Measurements from ENCODE around the gene SEPTIN10.

SEPTIN10 gene

DNA sequence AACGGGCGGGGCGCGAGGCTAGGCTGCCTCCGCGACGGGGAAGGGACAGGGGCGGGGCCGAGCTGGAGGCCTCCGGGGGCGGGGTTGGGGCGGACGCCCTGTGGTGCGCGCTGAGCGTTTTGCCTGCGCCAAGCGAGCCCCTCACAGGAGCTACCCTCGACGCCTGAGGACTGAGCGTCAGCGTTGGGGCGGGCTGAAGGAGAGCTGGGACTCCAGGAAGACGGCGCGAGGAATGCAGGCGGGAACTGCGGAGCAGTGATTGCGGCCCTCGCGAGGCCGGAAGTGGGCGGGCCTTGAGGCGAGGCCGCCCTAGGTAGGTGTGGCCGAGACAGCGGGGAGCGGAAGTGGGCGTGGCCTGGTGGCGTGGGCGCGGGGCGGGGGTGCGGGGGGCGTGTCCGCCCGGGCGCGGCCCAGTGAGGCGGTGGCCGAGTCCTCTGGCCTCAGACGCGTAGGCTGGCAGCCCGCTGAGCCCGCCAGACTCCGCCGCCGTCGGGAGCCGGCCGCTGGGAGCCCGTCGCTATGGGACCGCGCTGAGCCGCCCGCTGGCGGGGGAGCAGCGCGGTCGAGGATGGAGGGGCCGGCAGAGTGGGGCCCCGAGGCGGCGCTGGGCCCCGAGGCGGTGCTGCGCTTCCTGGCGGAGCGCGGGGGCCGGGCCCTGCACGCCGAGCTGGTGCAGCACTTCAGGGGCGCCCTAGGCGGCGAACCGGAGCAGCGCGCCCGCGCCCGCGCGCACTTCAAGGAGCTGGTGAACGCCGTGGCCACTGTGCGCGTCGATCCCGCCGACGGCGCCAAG lies at the start of gene SEPTIN10, which contains the start of gene SOWAHC:
SEPTIN10 (minus strand) TSS at position 45 of the 793 bp plus-strand sequence. CDS start 139 bp downstream, outside the sequence.
SOWAHC (plus strand) TSS at position 443 of the 793 bp plus-strand sequence; CDS start at position 569, 126 bp downstream.
- Histone ChIP-seq H3K4me2 (peak within 1 kb of the TSS; percentile 81), H3K4me3 (IDR thresholded peaks at IDR 0.05; ENCODE audit: insufficient read depth, low read depth, low read length) (peak within 1 kb of the TSS; percentile 49), H3K9ac (peak within 1 kb of the TSS; percentile 72), H4K20me1 (ENCODE audit: insufficient read depth) (no peaks in the 10 kb centered on the region), H3K79me2 (ENCODE audit: insufficient read depth, low read depth) (peaks cover 19% of the 10 kb centered on the region; the same call in 1 of the 2 replicates), H3K27ac (peak within 1 kb of the TSS; percentile 69), H2AFZ (ENCODE audit: low read depth) (peak within 1 kb of the TSS; percentile 78), H3K4me1 (ENCODE audit: low read depth, poor library complexity, severe bottlenecking) (peaks cover 19% of the 10 kb centered on the region), H3K27me3 (ENCODE audit: insufficient read depth, low read depth) (no peaks in the 10 kb centered on the region), H3K36me3 (ENCODE audit: insufficient read depth) (no peaks in the 10 kb centered on the region)
- TF ChIP-seq, protein P1, sequence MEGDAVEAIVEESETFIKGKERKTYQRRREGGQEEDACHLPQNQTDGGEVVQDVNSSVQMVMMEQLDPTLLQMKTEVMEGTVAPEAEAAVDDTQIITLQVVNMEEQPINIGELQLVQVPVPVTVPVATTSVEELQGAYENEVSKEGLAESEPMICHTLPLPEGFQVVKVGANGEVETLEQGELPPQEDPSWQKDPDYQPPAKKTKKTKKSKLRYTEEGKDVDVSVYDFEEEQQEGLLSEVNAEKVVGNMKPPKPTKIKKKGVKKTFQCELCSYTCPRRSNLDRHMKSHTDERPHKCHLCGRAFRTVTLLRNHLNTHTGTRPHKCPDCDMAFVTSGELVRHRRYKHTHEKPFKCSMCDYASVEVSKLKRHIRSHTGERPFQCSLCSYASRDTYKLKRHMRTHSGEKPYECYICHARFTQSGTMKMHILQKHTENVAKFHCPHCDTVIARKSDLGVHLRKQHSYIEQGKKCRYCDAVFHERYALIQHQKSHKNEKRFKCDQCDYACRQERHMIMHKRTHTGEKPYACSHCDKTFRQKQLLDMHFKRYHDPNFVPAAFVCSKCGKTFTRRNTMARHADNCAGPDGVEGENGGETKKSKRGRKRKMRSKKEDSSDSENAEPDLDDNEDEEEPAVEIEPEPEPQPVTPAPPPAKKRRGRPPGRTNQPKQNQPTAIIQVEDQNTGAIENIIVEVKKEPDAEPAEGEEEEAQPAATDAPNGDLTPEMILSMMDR (conservative IDR thresholded peaks at IDR 0.05; ENCODE audit: low read depth, low read length) = no peak

DNA sequence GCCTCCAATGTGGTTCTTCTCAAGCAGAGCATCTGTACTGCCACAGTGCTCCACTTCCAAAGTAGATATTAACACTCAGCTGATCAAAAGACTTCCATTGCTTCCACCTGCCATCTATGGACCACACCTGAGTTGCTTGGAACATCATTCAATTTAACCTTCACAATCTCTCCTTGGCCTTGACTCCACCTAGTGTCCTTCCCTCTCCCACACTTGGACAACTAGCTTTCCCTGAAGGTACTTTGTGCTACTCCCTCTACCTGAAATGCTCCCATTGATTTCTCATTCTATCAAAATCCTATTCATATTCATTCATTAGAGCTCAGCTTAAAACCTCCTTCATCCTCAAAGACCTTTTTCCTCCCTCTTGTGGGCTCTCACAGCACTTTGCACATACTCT lies 49.1 kb upstream of the SEPTIN10 start:
- Histone ChIP-seq H4K20me1 (ENCODE audit: insufficient read depth) (no peaks in the 10 kb centered on the region), H3K4me3 (IDR thresholded peaks at IDR 0.05; ENCODE audit: insufficient read depth, low read depth, low read length) (no peak overlapping the region), H3K27ac (no peak overlapping the region), H3K79me2 (ENCODE audit: insufficient read depth, low read depth) (no peaks in the 10 kb centered on the region), H3K4me1 (ENCODE audit: low read depth, poor library complexity, severe bottlenecking) (no peaks in the 10 kb centered on the region), H3K9ac (no peak overlapping the region), H3K4me2 (no peak overlapping the region), H3K36me3 (ENCODE audit: insufficient read depth) (no peaks in the 10 kb centered on the region), H2AFZ (ENCODE audit: low read depth) (no peak overlapping the region), H3K27me3 (ENCODE audit: insufficient read depth, low read depth) (no peaks in the 10 kb centered on the region)
- TF ChIP-seq, protein P1 (conservative IDR thresholded peaks at IDR 0.05; ENCODE audit: low read depth, low read length) = no peak

DNA sequence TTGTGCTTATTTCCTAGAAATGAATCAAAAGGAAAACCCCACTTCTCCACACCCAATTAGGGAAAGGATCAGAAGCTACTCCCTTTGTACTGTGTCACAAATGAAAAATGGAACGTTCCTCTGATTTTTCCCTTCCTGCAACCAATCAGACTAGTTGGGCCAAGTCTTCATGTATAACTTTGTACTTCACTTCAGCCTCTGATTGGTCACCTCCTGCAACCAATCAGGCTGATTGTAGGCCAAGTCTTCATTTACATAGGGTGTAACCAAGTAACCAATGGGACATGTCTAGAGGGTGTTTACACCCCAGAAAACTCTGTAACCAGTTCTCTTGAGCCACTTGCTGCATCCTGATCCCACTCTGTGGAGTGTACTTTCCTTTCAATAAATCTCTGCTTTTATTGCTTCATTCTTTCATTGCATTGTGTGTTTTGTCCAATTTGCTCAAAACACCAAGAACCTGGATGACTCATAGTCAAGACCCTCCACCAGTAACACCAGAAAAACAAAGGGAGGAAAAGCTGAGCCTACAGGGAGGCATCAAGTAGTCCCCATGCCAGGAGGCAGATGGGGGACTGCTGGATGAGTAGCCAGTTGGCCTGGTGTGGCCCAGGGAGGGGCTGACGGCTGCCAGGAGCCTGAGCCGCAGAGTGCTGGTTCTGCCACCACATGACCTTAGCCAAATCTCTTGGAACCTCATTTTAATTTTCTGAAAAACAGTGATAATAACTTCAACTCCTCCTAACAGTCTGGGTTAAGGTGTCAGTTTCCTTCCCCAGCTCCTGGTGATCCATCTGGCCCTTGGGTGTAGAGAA lies 46.5 kb upstream of the SEPTIN10 start:
- Histone ChIP-seq H3K36me3 (ENCODE audit: insufficient read depth) (no peaks in the 10 kb centered on the region), H3K79me2 (ENCODE audit: insufficient read depth, low read depth) (no peaks in the 10 kb centered on the region), H3K27me3 (ENCODE audit: insufficient read depth, low read depth) (no peaks in the 10 kb centered on the region), H3K27ac (no peak overlapping the region), H2AFZ (ENCODE audit: low read depth) (no peak overlapping the region), H3K4me1 (ENCODE audit: low read depth, poor library complexity, severe bottlenecking) (no peaks in the 10 kb centered on the region), H3K4me3 (IDR thresholded peaks at IDR 0.05; ENCODE audit: insufficient read depth, low read depth, low read length) (no peak overlapping the region), H3K4me2 (no peak overlapping the region), H4K20me1 (ENCODE audit: insufficient read depth) (no peaks in the 10 kb centered on the region), H3K9ac (no peak overlapping the region)
- TF ChIP-seq, protein P1 (conservative IDR thresholded peaks at IDR 0.05; ENCODE audit: low read depth, low read length) = no peak

DNA sequence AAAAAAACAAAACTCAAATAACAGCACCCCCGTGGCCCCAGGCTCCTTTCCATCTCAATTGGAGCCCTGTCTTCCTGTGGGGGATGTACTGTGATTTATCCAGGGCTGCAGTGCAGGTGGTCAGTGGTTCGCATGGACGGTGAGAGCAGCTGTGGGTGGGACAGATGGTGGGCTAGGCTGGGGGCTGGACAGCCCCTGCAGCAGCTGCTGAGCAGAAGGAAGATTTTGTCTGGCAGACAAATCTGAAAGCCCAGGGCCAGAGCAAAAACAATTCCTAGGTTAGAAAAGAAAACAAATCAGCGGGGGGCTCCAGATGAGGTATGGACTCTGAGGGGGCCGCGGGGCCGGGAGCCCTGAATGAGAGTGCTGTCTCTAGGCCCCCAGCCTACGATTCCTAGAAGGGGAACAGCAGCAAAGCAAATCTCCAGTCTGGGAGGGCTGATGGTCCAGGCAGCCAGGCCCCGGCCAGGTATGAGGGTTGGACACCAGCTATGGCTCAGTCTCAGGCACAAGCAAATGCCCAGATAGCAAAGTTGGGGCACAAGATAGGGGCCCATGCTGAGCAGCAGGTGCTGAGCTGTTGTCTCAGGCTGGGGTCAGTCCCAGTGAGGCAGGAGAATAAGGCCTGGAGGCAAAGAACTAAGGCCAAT lies 45.8 kb upstream of the SEPTIN10 start:
- TF ChIP-seq, protein P1 (conservative IDR thresholded peaks at IDR 0.05; ENCODE audit: low read depth, low read length) = no peak
- Histone ChIP-seq H3K4me1 (ENCODE audit: low read depth, poor library complexity, severe bottlenecking) (no peaks in the 10 kb centered on the region), H3K9ac (no peak overlapping the region), H3K36me3 (ENCODE audit: insufficient read depth) (no peaks in the 10 kb centered on the region), H3K27ac (no peak overlapping the region), H3K4me2 (no peak overlapping the region), H2AFZ (ENCODE audit: low read depth) (no peak overlapping the region), H4K20me1 (ENCODE audit: insufficient read depth) (no peaks in the 10 kb centered on the region), H3K79me2 (ENCODE audit: insufficient read depth, low read depth) (no peaks in the 10 kb centered on the region), H3K27me3 (ENCODE audit: insufficient read depth, low read depth) (no peaks in the 10 kb centered on the region), H3K4me3 (IDR thresholded peaks at IDR 0.05; ENCODE audit: insufficient read depth, low read depth, low read length) (no peak overlapping the region)
